DOHH2 (cell line): Measurements from ENCODE around the gene CCIN.
"Not testable (repeated sequence)": the region's sequence is repeated elsewhere in the genome, so short reads cannot be mapped to it uniquely, and the experiment has no call there.

Source experiments
- H3F3A ChIP-seq: fragments of 200-600 bp; sonication (generic), shearing (Covaris generic); 2 replicates; pipeline ENCODE4 v1.6.0; 2016; ENCODE audit warnings: antibody characterized with exemption, mild to moderate bottlenecking; ENCODE audit not compliant: control insufficient read depth, insufficient read depth
- H3K27ac ChIP-seq: fragments of 200-600 bp; sonication (generic); 2 replicates; pipeline ENCODE4 v1.5.1; 2014; ENCODE audit warnings: low read depth, mild to moderate bottlenecking, low read length, moderate library complexity
- H3K27me3 ChIP-seq: fragments of 200-600 bp; sonication (generic); 2 replicates; pipeline ENCODE4 v1.6.1; 2014; ENCODE audit warnings: mild to moderate bottlenecking, low read length, mixed read lengths; ENCODE audit not compliant: control insufficient read depth
- H3K36me3 ChIP-seq: fragments of 200-600 bp; sonication (generic); 2 replicates; pipeline ENCODE4 v1.6.1; 2014; ENCODE audit warnings: mild to moderate bottlenecking, low read length, moderate library complexity, mixed read lengths; ENCODE audit not compliant: control insufficient read depth
- H3K4me1 ChIP-seq: fragments of 200-600 bp; sonication (generic); 2 replicates; pipeline ENCODE4 v1.6.1; 2014; ENCODE audit warnings: mild to moderate bottlenecking, low read length, mixed read lengths; ENCODE audit not compliant: control insufficient read depth
- H3K4me2 ChIP-seq: fragments of 200-600 bp; sonication (generic); 2 replicates; pipeline ENCODE4 v1.6.0; 2014; ENCODE audit warnings: mild to moderate bottlenecking, low read length, moderate library complexity
- H3K4me3 ChIP-seq: fragments of 200-600 bp; sonication (generic); 2 replicates; pipeline ENCODE4 v1.5.1; 2014; ENCODE audit warnings: mild to moderate bottlenecking, low read length, mixed read lengths
- H3K79me2 ChIP-seq: fragments of 200-600 bp; sonication (generic); 2 replicates; pipeline ENCODE4 v1.6.1; 2014; ENCODE audit warnings: mild to moderate bottlenecking, low read length, mixed read lengths; ENCODE audit not compliant: control insufficient read depth
- H3K9me2 ChIP-seq: fragments of 200-600 bp; sonication (generic); replicated peaks from 2 replicates; pipeline ENCODE4 v1.6.1; 2014; ENCODE audit warnings: mild to moderate bottlenecking, low read length, mixed read lengths; ENCODE audit not compliant: control insufficient read depth
- H3K9me3 ChIP-seq: fragments of 200-600 bp; sonication (generic); 2 replicates; pipeline ENCODE4 v1.6.1; 2014; ENCODE audit warnings: antibody characterized with exemption, low read length, mixed read lengths; ENCODE audit not compliant: control insufficient read depth, insufficient read depth
- H4K20me1 ChIP-seq: fragments of 200-600 bp; sonication (generic); 2 replicates; pipeline ENCODE4 v1.6.0; 2014; ENCODE audit warnings: low read depth, mild to moderate bottlenecking, antibody characterized with exemption, low read length, moderate library complexity; ENCODE audit not compliant: control insufficient read depth, insufficient read depth
- EZH2phosphoT487 ChIP-seq: fragments of 200-600 bp; sonication (generic); IDR thresholded peaks from 2 replicates; pipeline ENCODE4 v1.6.1; 2017; ENCODE audit warnings: borderline replicate concordance, mild to moderate bottlenecking, antibody characterized with exemption, low read length, moderate library complexity, mixed read lengths
- TF ChIP-seq, protein P1 (sequence below): fragments of 200-600 bp; sonication (generic); IDR thresholded peaks from one replicate; pipeline ENCODE4 v1.5.1; 2014; ENCODE audit warnings: antibody characterized with exemption, mild to moderate bottlenecking, low read depth, low read length; ENCODE audit not compliant: poor library complexity, severe bottlenecking

The CCIN gene

GRCh38 chr9:36173861-36174260 is 4.7 kb downstream of the CCIN start:
- Histone ChIP-seq H3K9me2 (no peaks in the 10 kb centered on the region), H3K4me1 (no peaks in the 10 kb centered on the region), H3K4me3 (no peak overlapping the region), H3F3A (no peaks in the 10 kb centered on the region), H3K9me3 (no peaks in the 10 kb centered on the region), H3K27ac (no peak overlapping the region), H4K20me1 (no peaks in the 10 kb centered on the region), H3K4me2 (no peak overlapping the region), H3K27me3 (peaks cover 7% of the 10 kb centered on the region), H3K79me2 (no peaks in the 10 kb centered on the region), H3K36me3 (no peaks in the 10 kb centered on the region)
- TF ChIP-seq EZH2phosphoT487 = no peak
- TF ChIP-seq, protein P1, sequence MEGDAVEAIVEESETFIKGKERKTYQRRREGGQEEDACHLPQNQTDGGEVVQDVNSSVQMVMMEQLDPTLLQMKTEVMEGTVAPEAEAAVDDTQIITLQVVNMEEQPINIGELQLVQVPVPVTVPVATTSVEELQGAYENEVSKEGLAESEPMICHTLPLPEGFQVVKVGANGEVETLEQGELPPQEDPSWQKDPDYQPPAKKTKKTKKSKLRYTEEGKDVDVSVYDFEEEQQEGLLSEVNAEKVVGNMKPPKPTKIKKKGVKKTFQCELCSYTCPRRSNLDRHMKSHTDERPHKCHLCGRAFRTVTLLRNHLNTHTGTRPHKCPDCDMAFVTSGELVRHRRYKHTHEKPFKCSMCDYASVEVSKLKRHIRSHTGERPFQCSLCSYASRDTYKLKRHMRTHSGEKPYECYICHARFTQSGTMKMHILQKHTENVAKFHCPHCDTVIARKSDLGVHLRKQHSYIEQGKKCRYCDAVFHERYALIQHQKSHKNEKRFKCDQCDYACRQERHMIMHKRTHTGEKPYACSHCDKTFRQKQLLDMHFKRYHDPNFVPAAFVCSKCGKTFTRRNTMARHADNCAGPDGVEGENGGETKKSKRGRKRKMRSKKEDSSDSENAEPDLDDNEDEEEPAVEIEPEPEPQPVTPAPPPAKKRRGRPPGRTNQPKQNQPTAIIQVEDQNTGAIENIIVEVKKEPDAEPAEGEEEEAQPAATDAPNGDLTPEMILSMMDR = no peak

DNA sequence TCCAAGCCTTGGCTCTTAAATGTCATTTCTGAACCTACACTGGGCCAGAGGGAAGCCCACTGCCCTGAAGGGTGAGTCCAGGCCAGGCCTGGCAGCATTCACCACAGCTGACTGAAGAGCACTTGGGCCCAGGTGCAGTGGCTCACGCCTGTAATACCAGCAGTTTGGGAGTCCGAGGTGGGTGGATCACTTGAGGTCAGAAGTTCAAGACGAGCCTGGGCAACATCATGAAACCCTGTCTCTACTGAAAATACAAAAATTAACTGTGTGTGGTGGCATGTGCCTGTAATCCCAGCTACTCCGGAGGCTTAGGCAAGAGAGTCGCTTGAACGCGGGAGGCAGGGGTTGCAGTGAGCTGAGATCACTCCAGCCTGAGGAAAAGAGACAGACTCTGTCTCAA is 5.1 kb downstream of the CCIN start:
- Histone ChIP-seq H3F3A (no peaks in the 10 kb centered on the region), H3K36me3 (no peaks in the 10 kb centered on the region), H4K20me1 (no peaks in the 10 kb centered on the region), H3K4me1 (no peaks in the 10 kb centered on the region), H3K79me2 (no peaks in the 10 kb centered on the region), H3K4me2 (no peak overlapping the region), H3K27ac (no peak overlapping the region), H3K9me2 (no peaks in the 10 kb centered on the region), H3K27me3 (peaks cover 7% of the 10 kb centered on the region), H3K9me3 (no peaks in the 10 kb centered on the region), H3K4me3 (no peak overlapping the region)
- TF ChIP-seq EZH2phosphoT487 = no peak
- TF ChIP-seq, protein P1 = no peak

DNA sequence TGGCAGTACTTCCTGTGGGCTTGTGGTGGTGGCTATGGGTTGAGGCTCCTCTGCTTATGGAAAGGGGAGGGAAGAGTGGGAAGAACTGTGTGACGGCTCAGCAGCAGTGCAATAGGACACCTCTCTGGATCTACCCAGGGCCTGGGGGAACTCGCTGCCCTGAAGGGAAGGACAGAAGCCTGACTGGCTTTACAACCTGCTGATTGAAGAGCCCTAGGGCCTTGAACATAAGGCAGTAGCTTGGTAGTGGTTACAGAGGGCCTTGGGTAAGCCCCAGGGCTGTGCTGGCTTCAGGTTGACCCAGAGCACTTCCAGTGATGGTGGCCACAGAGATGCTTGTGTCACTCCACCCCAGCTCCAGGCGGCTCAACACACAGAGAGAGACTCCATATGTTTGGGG is 5.5 kb downstream of the CCIN start:
- H3K36me3 ChIP-seq = no peaks in the 10 kb centered on the region
- no peaks in the 10 kb centered on the region for H4K20me1 ChIP-seq
- H3F3A ChIP-seq = no peaks in the 10 kb centered on the region
- no peak overlapping the region for H3K27ac ChIP-seq
- H3K4me2 ChIP-seq = no peak overlapping the region
- no peaks in the 10 kb centered on the region for H3K4me1 ChIP-seq
- no peaks in the 10 kb centered on the region for H3K9me2 ChIP-seq
- no peaks in the 10 kb centered on the region for H3K9me3 ChIP-seq
- TF ChIP-seq, protein P1 = no peak
- no peak for TF ChIP-seq EZH2phosphoT487
- no peaks in the 10 kb centered on the region for H3K79me2 ChIP-seq
- peaks cover 7% of the 10 kb centered on the region for H3K27me3 ChIP-seq
- no peak overlapping the region for H3K4me3 ChIP-seq

DNA sequence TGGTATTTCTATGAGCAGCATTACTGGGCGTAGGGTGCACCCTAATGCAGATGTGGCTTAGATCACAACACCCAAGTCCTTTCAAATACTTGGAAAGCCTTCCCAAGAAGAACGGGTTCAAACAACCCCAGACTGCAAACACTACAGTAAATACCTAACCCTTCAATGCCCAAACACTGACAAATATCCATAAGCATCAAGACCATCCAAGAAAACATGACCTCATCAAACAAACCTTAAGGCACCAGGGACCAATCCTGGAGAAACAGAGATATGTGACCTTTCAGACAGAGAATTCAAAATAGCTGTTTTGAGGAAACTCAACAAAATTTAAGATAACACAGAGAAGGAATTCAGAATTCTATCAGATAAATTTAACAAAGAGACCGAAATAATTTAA is 6.0 kb downstream of the CCIN start:
- not testable (repeated sequence) for H3K27me3 ChIP-seq, H3K4me3 ChIP-seq, H3K27ac ChIP-seq, H3K9me2 ChIP-seq, H3F3A ChIP-seq, H3K4me2 ChIP-seq, H3K36me3 ChIP-seq, H3K9me3 ChIP-seq, H4K20me1 ChIP-seq, H3K4me1 ChIP-seq, H3K79me2 ChIP-seq

GRCh38 chr9:36176496-36176895 is 7.3 kb downstream of the CCIN start:
- not testable (repeated sequence) for H3K4me2 ChIP-seq, H3K27me3 ChIP-seq, H3K9me2 ChIP-seq, H3F3A ChIP-seq, H4K20me1 ChIP-seq, H3K4me3 ChIP-seq, H3K36me3 ChIP-seq, H3K79me2 ChIP-seq, H3K9me3 ChIP-seq, H3K4me1 ChIP-seq, H3K27ac ChIP-seq
